Regular cardiac myocyte (primary cell): ENCODE data around the gene RABGAP1L. TPM values are rescaled to one million over a fixed set of nuclear protein-coding genes. Genes with fewer than 3 reads are reported as not detected.

ENCODE experiments used
- total RNA-seq: library from RNA; depleted of rRNA; stranded (reverse); fragments of >200 nt; gene quantifications from 2 replicates; pipeline ENCODE4 v1.2.3, GENCODE V29; 2014

The RABGAP1L gene
- 21.7 and 36.1 TPM in 2 replicates for total RNA-seq

GRCh38 chr1:174159252-174160108 lies at the start of gene RABGAP1L:
Gene RABGAP1L (plus strand): TSS chr1:174159520.

GRCh38 chr1:174447866-174448530 lies 288.7 kb downstream of the RABGAP1L start, which contains the start of gene GPR52:
Gene GPR52 (plus strand): TSS chr1:174447964. CDS start chr1:174448112, 148 bp downstream.

GRCh38 chr1:174999936-175000696 lies 840.8 kb downstream of the RABGAP1L start, which contains the start of gene CACYBP:
Gene CACYBP (plus strand): TSS chr1:174999947. CDS start chr1:175000181, 234 bp downstream.

GRCh38 chr1:175023043-175023921 lies 864.0 kb downstream of the RABGAP1L start, which contains the start of gene MRPS14:
Gene MRPS14 (minus strand): TSS chr1:175023425. CDS start chr1:175023408, 17 bp downstream.

Other genes with a start within 250 kb of the RABGAP1L start
- not detected in 2 replicates for gene SERPINC1, start 242.2 kb upstream of the RABGAP1L start, total RNA-seq
- 13.5 and 14.2 TPM in 2 replicates for gene RC3H1, start 137.2 kb upstream of the RABGAP1L start, total RNA-seq